PC-3 (cell line): ENCODE measurements around the gene TMIE. TPM values are rescaled to one million over a fixed set of nuclear protein-coding genes. Genes with fewer than 3 reads are reported as not detected.

Experiments used
- ATAC-seq: fragments of 200-7000 bp; cut with Tn5 transposase; 2 replicates; pipeline ENCODE4 v1.9.1; 2020; ENCODE audit warnings: mild to moderate bottlenecking, moderate library complexity
- BruUV-seq: library from RNA; stranded (reverse); fragments of 400-500 nt; replicated peaks from 2 replicates; lab custom pipeline; 2021; lab: Mats Ljungman, UMichigan
- CTCF ChIA-PET: fragments of 300-600 bp; sonication (Branson Sonifier 250); formaldehyde crosslinking; loops from one replicate; lab custom pipeline; 2022; ENCODE audit warnings: antibody characterized with exemption; lab: Charles Lee
- POLR2A ChIA-PET: fragments of 300-600 bp; sonication (Branson Sonifier 250); formaldehyde crosslinking; loops from one replicate; lab custom pipeline; 2022; ENCODE audit warnings: antibody characterized with exemption; ENCODE audit not compliant: unreplicated experiment; lab: Charles Lee
- DNase-seq: peaks from one replicate; pipeline ENCODE4 v3.0.0-alpha.2; 2015
- H2AFZ ChIP-seq: fragments of 300-600 bp; sonication (generic); 2 replicates; pipeline ENCODE4 v1.6.0; 2016; ENCODE audit warnings: antibody characterized with exemption, low read length
- H3F3A ChIP-seq: fragments of 300-600 bp; sonication (generic); one replicate; pipeline ENCODE4 v1.6.0; 2017; ENCODE audit warnings: antibody characterized with exemption, low read length, control low read depth, mild to moderate bottlenecking; ENCODE audit not compliant: unreplicated experiment
- H3K27ac ChIP-seq: fragments of 300-600 bp; sonication (generic); 2 replicates; pipeline ENCODE4 v1.5.1; 2016; ENCODE audit warnings: mild to moderate bottlenecking, low read length
- H3K27me3 ChIP-seq: fragments of 300-600 bp; sonication (generic); 2 replicates; pipeline ENCODE4 v1.6.1; 2016; ENCODE audit warnings: low read length, mixed read lengths
- H3K36me3 ChIP-seq: fragments of 300-600 bp; sonication (generic); 2 replicates; pipeline ENCODE4 v1.6.1; 2016; ENCODE audit warnings: low read depth, mixed run types, low read length, mixed read lengths
- H3K4me1 ChIP-seq: fragments of 300-600 bp; sonication (generic); 2 replicates; pipeline ENCODE4 v1.5.1; 2016; ENCODE audit warnings: low read length; ENCODE audit not compliant: insufficient read depth
- H3K4me2 ChIP-seq: fragments of 300-600 bp; sonication (generic); 2 replicates; pipeline ENCODE4 v1.6.0; 2016; ENCODE audit warnings: low read length
- H3K4me3 ChIP-seq: fragments of 300-600 bp; sonication (generic); 2 replicates; pipeline ENCODE4 v1.5.1; 2016; ENCODE audit warnings: mild to moderate bottlenecking, low read length, mixed read lengths
- H3K79me2 ChIP-seq: fragments of 300-600 bp; sonication (generic); 2 replicates; pipeline ENCODE4 v1.6.1; 2017; ENCODE audit warnings: low read length, mixed read lengths
- H3K9ac ChIP-seq: fragments of 300-600 bp; sonication (generic); 2 replicates; pipeline ENCODE4 v1.6.0; 2016; ENCODE audit warnings: mild to moderate bottlenecking, low read length
- H3K9me2 ChIP-seq: fragments of 300-600 bp; sonication (generic); replicated peaks from 2 replicates; pipeline ENCODE4 v1.6.1; 2016; ENCODE audit warnings: mixed run types, low read length, mixed read lengths
- H3K9me3 ChIP-seq: fragments of 300-600 bp; sonication (generic); 2 replicates; pipeline ENCODE4 v1.6.1; 2016; ENCODE audit warnings: low read length, mixed read lengths
- H4K20me1 ChIP-seq: fragments of 300-600 bp; sonication (generic); 2 replicates; pipeline ENCODE4 v1.6.1; 2016; ENCODE audit warnings: low read length, mixed read lengths
- CTCF ChIP-seq: fragments of 300-600 bp; sonication (generic); conservative IDR thresholded peaks from 2 replicates; pipeline ENCODE4 v1.5.1; 2017; ENCODE audit warnings: antibody characterized with exemption, low read depth, mild to moderate bottlenecking, low read length
- EZH2 ChIP-seq: fragments of 300-600 bp; sonication (generic); IDR thresholded peaks from one replicate; pipeline ENCODE4 v1.6.1; 2017; ENCODE audit warnings: antibody characterized with exemption, mild to moderate bottlenecking, low read length; ENCODE audit not compliant: unreplicated experiment
- EZH2phosphoT487 ChIP-seq: fragments of 300-600 bp; sonication (generic); IDR thresholded peaks from 2 replicates; pipeline ENCODE4 v1.6.1; 2018; ENCODE audit warnings: mild to moderate bottlenecking, antibody characterized with exemption, low read length, borderline replicate concordance
- intact Hi-C: fragments of 100-400 bp; cut with micrococcal nuclease; formaldehyde crosslinking; loops from 2 replicates; pipeline ENCODE4 v1.9.0; 2023
- total RNA-seq: library from RNA; depleted of rRNA; stranded (reverse); fragments of >200 nt; gene quantifications from 2 replicates; pipeline ENCODE4 v1.2.3, GENCODE V29; 2014

Gene TMIE
- total RNA-seq, 1 experiment from 2014 or later = 0.66 TPM

DNA sequence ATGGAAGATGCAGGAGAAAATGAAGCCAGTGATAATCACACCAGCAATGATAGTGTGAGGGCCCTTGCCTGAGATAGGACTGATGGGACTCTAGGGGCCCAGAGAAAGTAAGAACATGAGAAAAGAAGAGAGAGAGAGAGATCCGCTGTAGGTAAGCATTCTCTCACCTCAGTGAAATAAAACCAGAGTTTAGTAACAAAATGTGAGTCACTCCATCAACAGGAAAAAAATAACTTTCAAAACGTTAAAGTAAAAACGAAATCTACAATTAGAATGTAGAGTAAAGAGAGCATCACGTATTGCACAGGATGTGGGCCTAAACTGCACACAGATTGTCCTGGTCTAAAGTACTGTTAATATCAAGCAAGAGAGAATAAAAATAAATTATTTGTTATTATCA is 23.2 kb downstream of the TMIE start:
- H3F3A ChIP-seq = no peaks in the 10 kb centered on the region
- no peak for TF ChIP-seq EZH2phosphoT487
- ATAC-seq (no peak), DNase-seq (no peak)
- H3K27me3 ChIP-seq = peaks cover 14% of the 10 kb centered on the region
- no peak overlapping the region for H3K4me3 ChIP-seq
- no peak overlapping the region for H3K4me2 ChIP-seq
- no peak overlapping the region for H3K9ac ChIP-seq
- no TSS peak for BruUV-seq
- no peaks in the 10 kb centered on the region for H3K79me2 ChIP-seq
- ChIA-PET POLR2A (no interaction called here), CTCF (no interaction called here)
- no peaks in the 10 kb centered on the region for H4K20me1 ChIP-seq
- no peaks in the 10 kb centered on the region for H3K4me1 ChIP-seq
- intact Hi-C loops = no loop called here
- H3K27ac ChIP-seq = no peak overlapping the region
- H3K36me3 ChIP-seq = no peaks in the 10 kb centered on the region
- H2AFZ ChIP-seq = no peak overlapping the region
- H3K9me2 ChIP-seq = no peaks in the 10 kb centered on the region
- no peaks in the 10 kb centered on the region for H3K9me3 ChIP-seq

DNA sequence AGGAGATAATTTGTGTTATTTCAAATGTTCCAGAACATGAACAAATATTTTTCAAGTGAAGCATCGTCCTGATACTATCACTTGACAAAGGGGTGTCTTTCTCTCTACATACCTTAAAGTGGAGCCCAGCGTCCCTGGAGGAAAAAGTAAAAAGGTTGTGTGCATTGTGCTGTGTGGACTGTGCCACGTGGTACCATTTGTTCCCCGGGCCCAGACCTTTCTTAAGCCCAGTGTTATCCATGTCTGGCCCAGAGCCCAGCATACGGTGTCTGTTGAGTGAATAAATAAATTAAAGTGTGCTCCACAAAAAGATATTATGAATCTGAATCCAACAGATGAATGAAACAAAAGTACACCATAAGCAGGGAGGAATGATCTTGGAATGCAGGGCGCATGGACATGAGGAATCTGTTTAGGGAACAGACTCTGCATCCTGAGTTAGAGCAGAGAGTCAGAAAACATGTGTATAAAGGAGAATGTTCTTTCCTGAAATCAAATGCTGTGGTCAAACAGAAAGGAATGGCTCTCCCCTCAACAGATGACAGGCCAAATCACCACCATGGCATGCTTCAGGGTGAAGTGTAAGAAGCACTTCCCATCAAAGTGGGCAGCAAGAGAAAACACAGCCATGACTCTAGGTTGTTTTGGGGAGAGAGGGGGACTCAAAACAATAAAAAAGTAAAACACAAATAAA is 24.6 kb downstream of the TMIE start:
- ATAC-seq (no peak), DNase-seq (no peak)
- no TSS peak for BruUV-seq
- H3F3A ChIP-seq = no peaks in the 10 kb centered on the region
- no peaks in the 10 kb centered on the region for H3K9me3 ChIP-seq
- TF ChIP-seq EZH2 = no peak
- no peak for TF ChIP-seq EZH2phosphoT487
- TF ChIP-seq CTCF = no peak
- no peak overlapping the region for H3K27ac ChIP-seq
- no peaks in the 10 kb centered on the region for H3K36me3 ChIP-seq
- no peak overlapping the region for H3K4me2 ChIP-seq
- CTCF ChIA-PET = no interaction called here
- POLR2A ChIA-PET = interaction anchor here (0.7 kb wide), 1 partner anchor 169 kb away, joined by 3 read pairs; no protein-coding TSS in a partner anchor
- no peak overlapping the region for H3K4me3 ChIP-seq
- intact Hi-C loops = no loop called here
- no peaks in the 10 kb centered on the region for H3K9me2 ChIP-seq
- H3K4me1 ChIP-seq = no peaks in the 10 kb centered on the region
- no peaks in the 10 kb centered on the region for H3K79me2 ChIP-seq
- H2AFZ ChIP-seq = no peak overlapping the region
- no peak overlapping the region for H3K9ac ChIP-seq
- H4K20me1 ChIP-seq = no peaks in the 10 kb centered on the region
- H3K27me3 ChIP-seq = peaks cover 22% of the 10 kb centered on the region

DNA sequence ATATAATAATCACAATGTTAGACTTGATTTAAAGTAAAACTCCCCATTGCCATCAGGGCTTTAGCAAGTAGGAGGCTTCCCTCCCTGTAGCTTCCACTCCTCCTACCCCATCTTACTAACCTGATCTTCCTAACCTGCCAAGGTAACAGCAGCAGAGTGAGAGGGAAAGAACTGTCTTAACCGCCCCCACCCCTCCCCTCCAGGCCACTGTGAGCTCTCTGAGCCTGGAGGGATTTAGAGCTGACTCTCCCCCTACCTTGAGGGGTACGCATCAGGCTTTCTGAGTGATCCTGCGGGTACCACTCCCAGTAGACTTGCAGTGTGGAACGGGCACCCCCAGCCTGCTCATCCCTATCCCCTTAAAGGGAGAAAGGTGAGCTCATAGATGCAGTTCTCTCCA is 27.8 kb downstream of the TMIE start:
- no peak for ATAC-seq
- Histone ChIP-seq H3K79me2 (no peaks in the 10 kb centered on the region), H2AFZ (no peak overlapping the region), H3K9ac (no peak overlapping the region), H4K20me1 (no peaks in the 10 kb centered on the region), H3K4me3 (no peak overlapping the region), H3F3A (no peaks in the 10 kb centered on the region), H3K4me2 (no peak overlapping the region), H3K36me3 (no peaks in the 10 kb centered on the region), H3K9me2 (no peaks in the 10 kb centered on the region), H3K9me3 (no peaks in the 10 kb centered on the region), H3K4me1 (no peaks in the 10 kb centered on the region), H3K27ac (no peak overlapping the region), H3K27me3 (peaks cover 33% of the 10 kb centered on the region)
- ChIA-PET CTCF (interaction anchor here (0.6 kb wide), 1 partner anchor 251 kb away, joined by 4 read pairs; no protein-coding TSS in a partner anchor), POLR2A (no interaction called here)
- intact Hi-C loops = no loop called here
- DNase-seq = no peak
- TF ChIP-seq CTCF (no peak), EZH2phosphoT487 (no peak), EZH2 (no peak)
- no TSS peak for BruUV-seq
